Kidney epithelial cell (primary cell): ENCODE measurements around the gene IFNGR1. TPM values are rescaled to one million over a fixed set of nuclear protein-coding genes. Genes with fewer than 3 reads are reported as not detected.

Source experiments
- DNase-seq: peaks from one replicate; pipeline ENCODE4 v3.0.0-alpha.2; 2010; ENCODE audit warnings: low read depth
- H3K27me3 ChIP-seq: 2 replicates; pipeline ENCODE4 v1.6.0; 2011; ENCODE audit warnings: low read length; ENCODE audit not compliant: control insufficient read depth, insufficient read depth
- H3K36me3 ChIP-seq: 2 replicates; pipeline ENCODE4 v1.5.1; 2011; ENCODE audit warnings: low read length; ENCODE audit not compliant: control insufficient read depth, insufficient read depth
- H3K4me3 ChIP-seq: 2 replicates; pipeline ENCODE4 v1.5.1; 2011; ENCODE audit warnings: low read depth, mild to moderate bottlenecking, control low read depth, low read length
- CTCF ChIP-seq: IDR thresholded peaks from 2 replicates; pipeline ENCODE4 v1.5.1; 2011; ENCODE audit warnings: mild to moderate bottlenecking, moderate library complexity, low read length, control low read depth, inconsistent platforms; ENCODE audit not compliant: insufficient read depth, poor library complexity, severe bottlenecking
- total RNA-seq: library from RNA; depleted of rRNA; stranded (reverse); fragments of >200 nt; gene quantifications from 2 replicates; pipeline ENCODE4 v1.2.3, GENCODE V29; 2015

The IFNGR1 gene
- total RNA-seq, 1 donor from 2014 or later, result 55.6 TPM

GRCh38 chr6:137171053-137171374 lies 48.2 kb downstream of the IFNGR1 start:
- no peak overlapping the region for H3K4me3 ChIP-seq
- no peak for DNase-seq

GRCh38 chr6:137170266-137171052 lies 48.7 kb downstream of the IFNGR1 start:
- Histone ChIP-seq H3K4me3 (no peak overlapping the region), H3K27me3 (no peaks in the 10 kb centered on the region), H3K36me3 (no peaks in the 10 kb centered on the region)
- TF ChIP-seq CTCF, result no peak
- DNase-seq, result no peak

More at GRCh38 chr6:137171053-137171374, 48.2 kb downstream of the IFNGR1 start:
- no peaks in the 10 kb centered on the region for H3K27me3 ChIP-seq
- no peak for TF ChIP-seq CTCF
- no peaks in the 10 kb centered on the region for H3K36me3 ChIP-seq

- TF ChIP-seq CTCF, result no peak
- H3K27me3 ChIP-seq, result no peaks in the 10 kb centered on the region
Observed at GRCh38 chr6:137167702-137168377, 51.3 kb downstream of the IFNGR1 start.

DNA sequence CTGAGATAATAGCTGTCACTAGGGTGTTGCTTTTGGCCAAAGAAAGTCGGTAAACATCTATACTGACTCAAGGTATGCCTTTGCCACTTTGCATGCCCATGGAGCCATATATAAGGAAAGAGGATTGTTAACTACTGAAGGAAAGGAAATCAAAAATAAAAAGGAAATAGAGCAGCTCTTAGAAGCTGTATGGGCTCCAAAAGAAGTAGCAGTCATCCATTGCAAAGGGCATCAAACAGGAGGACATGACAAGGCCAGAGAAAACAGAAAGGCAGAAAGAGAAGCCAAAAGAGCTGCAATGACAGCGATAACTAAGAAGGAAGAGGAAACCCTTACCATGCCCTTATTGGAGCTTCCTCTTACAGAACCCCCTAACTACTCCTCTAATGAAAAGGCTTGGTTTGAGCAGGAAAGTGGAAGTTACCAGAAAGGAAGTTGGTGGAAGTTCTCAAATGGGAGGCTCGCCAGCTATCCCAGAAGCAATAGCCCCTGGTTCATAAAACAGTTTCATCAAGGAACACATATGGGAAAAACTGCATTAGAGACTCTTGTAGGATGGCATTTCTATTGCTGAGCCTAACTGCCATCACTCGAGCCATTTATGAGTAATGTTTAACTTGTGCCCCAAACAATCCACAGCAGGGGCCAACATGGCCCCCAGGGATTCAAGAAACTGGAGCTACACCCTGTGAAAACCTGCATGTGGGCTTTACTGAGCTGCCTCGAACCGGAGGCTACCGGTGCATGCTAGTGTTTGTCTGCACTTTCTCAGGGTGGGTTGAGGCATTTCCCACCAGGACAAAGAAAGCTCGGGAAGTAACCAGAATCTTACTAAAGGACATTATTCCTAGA lies 52.7 kb downstream of the IFNGR1 start:
- TF ChIP-seq CTCF, result no peak
- Histone ChIP-seq H3K36me3 (no peaks in the 10 kb centered on the region), H3K27me3 (no peaks in the 10 kb centered on the region), H3K4me3 (no peak overlapping the region)
- no peak for DNase-seq

More at GRCh38 chr6:137167702-137168377, 51.3 kb downstream of the IFNGR1 start:
- Histone ChIP-seq H3K4me3 (no peak overlapping the region), H3K36me3 (no peaks in the 10 kb centered on the region)
- DNase-seq, result no peak

DNA sequence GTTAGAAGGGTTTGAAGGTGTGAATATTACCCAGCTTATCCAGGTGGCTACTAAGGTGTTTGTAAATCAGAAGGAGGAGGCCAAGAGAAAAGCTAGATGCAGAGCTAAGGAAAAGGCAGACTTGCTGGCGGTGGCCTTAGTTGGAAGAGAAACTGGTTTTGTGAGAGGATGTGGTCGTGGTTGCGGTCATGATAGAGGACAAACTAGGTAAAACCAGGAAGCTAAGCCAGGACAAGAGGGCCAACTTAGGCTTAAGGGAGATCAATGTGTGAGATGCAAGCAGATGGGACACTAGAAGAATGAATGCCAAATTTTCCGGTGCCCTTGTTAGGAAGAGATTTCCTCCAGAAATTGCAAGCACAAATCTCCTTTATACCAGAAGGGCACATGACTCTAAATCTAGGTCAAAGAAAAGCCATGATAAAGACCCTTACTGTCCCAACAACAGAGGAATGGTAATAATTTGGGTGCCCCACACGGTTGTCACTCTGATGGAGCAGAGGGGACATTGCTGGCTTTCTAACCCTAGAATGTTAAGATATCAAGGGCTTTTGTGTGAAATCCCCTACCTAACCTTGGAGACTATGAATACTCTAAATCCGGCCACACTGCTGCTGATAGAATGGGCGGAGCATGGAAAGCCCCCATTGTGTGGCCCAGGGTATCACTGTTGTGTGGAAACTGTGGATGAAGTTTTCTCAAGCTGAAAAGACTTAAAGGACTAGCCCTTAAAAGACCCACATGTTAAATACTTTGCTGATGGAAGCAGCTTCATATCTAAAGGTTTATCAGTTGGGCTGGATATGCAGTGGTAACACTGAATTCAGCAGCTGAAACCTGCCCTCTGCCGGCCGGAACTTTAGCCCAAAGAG lies 53.6 kb downstream of the IFNGR1 start:
- no peaks in the 10 kb centered on the region for H3K27me3 ChIP-seq
- no peak for DNase-seq
- no peaks in the 10 kb centered on the region for H3K36me3 ChIP-seq
- TF ChIP-seq CTCF, result no peak
- H3K4me3 ChIP-seq, result no peak overlapping the region
